Skin of body (tissue), 2 donors: ENCODE measurements around the gene DCAKD. TPM values are rescaled to one million over a fixed set of nuclear protein-coding genes. Genes with fewer than 3 reads are reported as not detected.

Experiments used
- DNase-seq: peaks from one replicate; lab custom pipeline; 2025; lab: John Stamatoyannopoulos, UW
- total RNA-seq: library from RNA; depleted of rRNA; stranded (reverse); fragments of >200 nt; gene quantifications from one replicate; pipeline ENCODE4 v1.2.3, GENCODE V29; 2014

Gene DCAKD
- total RNA-seq: 25.6 TPM

DNA sequence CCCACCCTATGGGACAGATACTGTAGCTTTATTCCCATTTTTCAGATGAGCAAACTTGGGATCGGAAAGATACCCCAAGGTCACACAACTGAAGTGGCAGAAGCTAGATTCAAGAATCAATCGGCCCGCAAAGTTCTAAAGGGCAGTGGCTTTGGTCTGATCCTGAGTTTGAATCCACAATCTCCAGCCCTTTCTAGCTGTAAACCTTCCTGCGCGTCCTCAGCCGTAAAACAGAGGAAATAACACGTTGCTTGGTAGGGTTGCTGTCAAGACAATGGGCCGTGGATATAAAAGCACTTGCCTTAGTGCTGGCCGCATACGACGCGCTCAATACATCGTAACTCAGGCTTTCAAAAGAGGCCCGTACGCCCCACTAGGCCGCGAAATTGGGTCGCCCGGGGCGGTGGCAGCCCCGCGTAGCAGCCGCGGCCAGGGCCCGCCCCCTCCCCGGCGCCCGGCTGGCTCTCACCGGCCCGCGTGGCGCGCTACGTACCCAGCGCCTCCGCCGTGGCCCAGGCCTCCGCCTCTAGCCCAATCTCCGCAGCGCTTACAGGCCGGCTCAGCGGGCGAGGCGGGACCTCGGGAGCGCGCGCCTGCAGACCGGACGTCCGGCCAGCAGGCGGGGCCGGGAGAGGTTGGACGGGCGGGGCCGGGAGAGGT lies at the start of gene DCAKD:
TSS of gene DCAKD (minus strand) at position 573 of the 660 bp plus-strand sequence. CDS start 16,747 bp downstream, outside the sequence.
- DNase-seq: peak; percentile 93

DNA sequence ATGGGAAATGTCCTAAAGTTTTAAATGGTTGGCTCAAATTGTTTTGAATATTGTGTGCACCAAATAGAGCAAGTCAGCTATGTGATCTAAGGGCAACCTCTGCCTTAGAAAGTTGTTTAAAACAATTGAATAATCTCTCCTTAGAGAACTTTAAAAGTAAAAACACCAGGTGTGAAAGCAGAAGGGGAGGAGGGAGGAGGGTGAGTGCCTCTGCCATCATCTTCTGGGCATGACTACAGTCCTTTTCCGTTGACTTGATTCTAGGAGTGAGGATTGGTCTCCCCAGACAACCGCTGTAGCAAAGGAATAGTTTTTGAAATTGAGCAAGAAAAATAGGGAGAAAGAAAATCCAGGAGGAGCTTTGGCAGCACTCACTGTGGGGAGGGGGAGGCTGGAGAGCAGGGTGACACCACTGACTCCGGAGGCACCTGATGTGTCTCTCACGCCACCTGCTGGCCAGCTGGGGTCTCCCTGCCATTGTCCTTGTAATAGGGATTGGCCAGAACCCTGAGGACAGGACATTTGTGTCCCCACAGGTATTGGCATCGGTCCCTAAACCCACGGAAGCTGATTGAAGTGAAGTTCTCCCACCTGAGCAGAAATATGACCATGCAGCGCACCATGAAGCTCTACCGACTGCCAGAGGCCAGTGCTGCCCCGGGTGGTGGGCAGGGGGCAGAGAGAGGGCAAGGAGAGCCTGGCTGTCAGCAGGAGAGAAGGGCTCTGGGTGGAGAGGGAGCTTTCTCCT lies 47.6 kb upstream of the DCAKD start:
- peak; percentile 43 for DNase-seq

DNA sequence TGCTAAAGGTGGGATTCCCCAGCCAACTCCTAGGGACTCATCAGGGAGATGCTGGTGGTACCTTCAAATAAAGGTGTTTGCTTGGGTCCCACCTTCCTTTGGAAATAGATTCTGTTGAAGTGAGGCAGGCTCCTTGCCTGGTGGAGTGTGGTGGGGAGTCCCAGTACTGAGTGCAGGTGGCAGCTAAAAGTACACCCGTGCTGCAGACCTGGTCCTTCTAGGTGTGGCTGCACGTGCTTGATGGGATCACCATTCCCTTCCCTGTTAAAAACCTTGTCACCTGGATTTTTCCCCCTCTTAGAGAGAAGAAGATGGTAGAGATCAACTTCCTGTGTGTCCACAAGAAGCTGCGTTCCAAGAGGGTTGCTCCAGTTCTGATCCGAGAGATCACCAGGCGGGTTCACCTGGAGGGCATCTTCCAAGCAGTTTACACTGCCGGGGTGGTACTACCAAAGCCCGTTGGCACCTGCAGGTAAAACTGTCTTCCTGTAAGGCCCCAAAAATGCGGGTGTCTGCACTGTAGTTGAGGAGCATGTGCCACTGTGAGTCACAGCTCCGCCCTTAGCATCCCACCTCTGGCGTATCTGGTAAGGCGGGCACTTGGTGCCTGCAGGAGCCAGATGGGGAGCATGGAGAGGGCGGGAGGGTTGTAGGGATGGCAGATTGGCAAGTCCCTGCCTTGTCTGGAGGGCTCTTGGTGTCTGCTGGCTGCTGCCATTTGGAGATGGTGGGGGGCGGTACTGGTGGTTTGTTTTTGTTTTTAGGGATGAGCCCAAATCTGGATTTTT lies 46.8 kb upstream of the DCAKD start:
- DNase-seq: no peak

DNA sequence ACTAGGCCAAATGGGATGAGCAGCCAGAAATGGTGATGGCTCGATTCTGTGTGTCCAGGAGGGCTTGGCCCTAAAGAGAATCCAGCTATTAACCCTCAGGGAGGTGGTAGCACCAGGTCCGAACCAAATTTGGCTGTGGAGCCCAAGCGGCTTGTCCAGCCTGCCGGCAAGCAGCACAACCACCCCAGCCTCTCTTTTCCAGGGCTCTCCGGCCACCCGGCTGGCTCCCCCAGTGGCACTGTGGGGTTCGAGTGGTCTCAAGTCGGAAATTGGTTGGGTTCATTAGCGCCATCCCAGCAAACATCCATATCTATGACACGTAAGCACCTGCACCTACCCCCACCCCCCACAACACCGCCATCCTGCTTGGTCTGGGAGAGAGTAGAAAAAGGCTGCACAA lies 45.5 kb upstream of the DCAKD start:
- DNase-seq: no peak

- DNase-seq: no peak
These were observed 44.7 kb upstream of the DCAKD start for GRCh38 chr17:45096141-45096540.

- DNase-seq: no peak
These were observed 42.1 kb upstream of the DCAKD start for GRCh38 chr17:45093444-45094110.

DNA sequence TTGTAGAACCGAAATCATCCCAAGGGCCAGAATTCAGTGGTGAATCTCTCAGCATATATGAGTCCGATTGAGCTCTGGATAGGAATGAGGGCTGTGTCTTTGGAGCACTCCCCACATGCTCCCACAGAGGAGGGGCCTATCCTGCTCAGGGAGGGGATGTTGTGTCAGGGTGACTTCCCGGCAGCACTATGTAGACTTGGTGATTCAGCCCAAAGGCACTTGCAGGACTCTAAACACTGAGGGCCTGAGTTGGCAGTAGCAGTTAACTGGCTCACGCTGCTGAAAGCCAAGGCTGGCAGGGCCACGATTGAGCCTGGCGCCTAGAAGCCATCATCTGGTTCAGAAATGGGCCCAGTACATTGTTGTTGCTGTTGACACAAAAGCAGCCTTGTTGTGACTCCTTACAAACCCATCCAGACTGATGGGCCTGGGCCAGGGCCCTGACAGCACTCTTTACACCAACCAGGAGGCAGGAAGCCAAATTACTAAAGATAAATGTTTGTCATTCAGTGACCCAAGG lies 41.5 kb upstream of the DCAKD start:
- no peak for DNase-seq

GRCh38 chr17:45091778-45092425 lies 40.5 kb upstream of the DCAKD start:
- no peak for DNase-seq

DNA sequence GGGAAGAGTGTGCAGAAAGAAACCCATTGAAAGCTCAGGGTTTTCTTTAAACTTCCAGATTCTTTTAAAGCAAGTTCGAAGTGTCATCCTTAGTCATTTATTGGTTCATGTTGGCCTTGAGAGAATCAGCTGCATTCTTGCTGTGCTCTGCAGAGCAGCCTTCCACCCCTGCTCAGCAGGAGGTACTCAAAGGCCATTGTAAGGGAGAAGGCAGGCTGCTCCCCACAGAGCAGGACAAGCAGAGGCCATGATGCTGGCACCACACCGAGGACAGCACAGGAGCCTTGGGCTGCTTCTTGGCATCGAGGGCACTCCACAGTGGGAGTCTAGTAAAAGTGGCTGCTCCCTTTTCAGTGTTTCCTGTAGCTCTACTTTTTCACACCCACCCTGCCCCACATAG lies 39.3 kb upstream of the DCAKD start:
- no peak for DNase-seq

- no peak for DNase-seq
These were observed 37.3 kb upstream of the DCAKD start for GRCh38 chr17:45088741-45089140.

GRCh38 chr17:45087978-45088377 lies 36.5 kb upstream of the DCAKD start:
- DNase-seq: no peak

GRCh38 chr17:45087504-45087975 lies 36.1 kb upstream of the DCAKD start:
- DNase-seq: no peak

DNA sequence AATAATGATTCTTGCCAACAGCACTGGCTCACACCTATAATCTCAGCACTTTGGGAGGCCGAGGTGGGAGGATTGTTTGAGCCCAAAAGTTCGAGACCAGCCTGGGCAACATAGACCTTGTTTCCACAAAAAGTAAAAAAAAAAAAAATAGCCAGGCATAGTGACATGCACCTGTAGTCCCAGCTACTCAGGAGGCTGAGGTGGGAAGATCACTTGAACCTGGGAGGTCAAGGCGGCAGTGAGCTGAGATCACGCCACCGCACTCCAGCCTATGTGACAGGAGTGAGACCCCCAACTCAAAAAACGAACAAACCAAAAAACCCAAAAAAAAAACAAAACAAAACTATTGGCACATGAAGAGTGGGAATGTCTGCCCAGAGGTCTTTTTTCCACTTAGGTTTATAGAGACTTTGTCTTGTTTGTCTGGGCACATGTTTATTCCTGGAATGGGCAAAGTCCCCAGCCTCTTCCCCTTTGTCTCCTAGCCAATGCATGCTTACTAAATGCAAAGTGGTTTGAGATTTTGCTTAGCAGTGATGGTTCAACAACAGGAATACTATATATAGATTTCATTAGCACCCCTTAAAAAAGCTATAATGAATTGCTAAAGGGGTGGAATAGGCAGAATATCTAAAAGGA lies 35.6 kb upstream of the DCAKD start:
- no peak for DNase-seq

GRCh38 chr17:45086391-45086790 lies 35.0 kb upstream of the DCAKD start:
- DNase-seq: no peak

GRCh38 chr17:45081047-45081703 lies 29.7 kb upstream of the DCAKD start:
- no peak for DNase-seq

DNA sequence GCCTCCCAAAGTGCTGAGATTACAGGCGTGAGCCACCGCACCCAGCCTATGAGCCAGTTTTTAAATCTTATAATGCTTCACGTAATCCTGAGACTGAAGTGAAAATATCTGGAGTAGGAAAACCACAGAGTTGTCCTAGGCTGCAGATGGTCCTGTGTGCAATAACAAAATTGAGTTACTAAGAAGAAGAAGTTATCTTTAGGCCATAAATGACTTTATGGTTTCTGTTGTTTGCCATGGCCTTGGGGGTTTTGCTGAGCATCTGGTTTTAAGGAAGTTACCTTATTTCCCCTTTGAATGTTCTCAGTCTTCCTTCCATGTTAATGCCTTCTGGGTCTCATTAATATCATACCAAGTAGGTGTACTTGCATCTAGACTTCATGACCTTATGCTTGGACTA lies 26.2 kb upstream of the DCAKD start:
- no peak for DNase-seq

- peak; percentile 87 for DNase-seq
These were observed 22.1 kb upstream of the DCAKD start for GRCh38 chr17:45073414-45074070.

DNA sequence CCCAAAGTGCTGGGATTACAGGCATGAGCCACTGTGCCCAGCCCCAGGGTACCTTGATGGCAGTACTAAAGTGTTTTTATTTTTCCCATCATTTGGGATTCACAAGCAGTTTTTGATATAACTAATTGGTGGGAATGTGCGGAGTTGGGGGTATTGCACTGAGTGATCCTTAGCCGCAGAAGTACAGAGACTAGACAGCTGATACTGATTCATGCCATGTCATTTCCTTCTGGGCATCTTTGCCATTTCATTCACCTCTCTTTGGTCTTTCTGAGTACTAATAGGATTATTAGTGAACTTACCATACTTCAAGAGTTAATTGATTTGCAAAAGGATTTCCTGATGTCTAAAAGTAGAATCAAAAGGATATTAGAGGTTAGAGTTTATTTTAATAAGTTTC lies 19.4 kb upstream of the DCAKD start:
- DNase-seq: no peak

DNA sequence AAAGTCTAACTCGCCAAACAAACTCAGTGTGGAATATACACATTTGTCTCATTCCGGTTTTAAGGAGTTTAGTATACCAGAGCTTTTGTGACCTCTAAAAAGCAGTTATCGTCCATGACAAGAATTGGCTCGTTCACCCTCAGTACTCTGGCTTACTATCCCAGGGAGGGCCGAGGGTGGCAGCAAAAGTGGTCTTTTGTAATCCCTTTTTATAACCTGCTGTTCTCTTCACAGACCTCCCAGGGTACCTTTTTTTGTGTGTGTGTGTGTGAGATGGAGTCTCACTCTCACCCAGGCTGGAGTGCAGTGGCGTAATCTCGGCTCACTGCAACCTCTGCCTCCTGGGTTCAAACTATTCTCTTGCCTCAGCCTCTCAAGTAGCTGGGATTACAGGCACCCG lies 18.6 kb upstream of the DCAKD start:
- no peak for DNase-seq
